Caco-2 (cell line): Measurements from ENCODE around the gene TMEM254. TPM values are rescaled to one million over a fixed set of nuclear protein-coding genes. Genes with fewer than 3 reads are reported as not detected.

ENCODE experiments used
- BruUV-seq: library from RNA; stranded (reverse); fragments of 400-500 nt; replicated peaks from 2 replicates; lab custom pipeline; 2021; lab: Mats Ljungman, UMichigan
- CTCF ChIA-PET: fragments of 300-600 bp; sonication (Branson Sonifier 250); formaldehyde crosslinking; loops from one replicate; lab custom pipeline; 2022; ENCODE audit warnings: antibody characterized with exemption; lab: Charles Lee
- POLR2A ChIA-PET: fragments of 300-600 bp; sonication (Branson Sonifier 250); formaldehyde crosslinking; loops from one replicate; lab custom pipeline; 2022; ENCODE audit warnings: antibody characterized with exemption; lab: Charles Lee
- DNase-seq, 2 experiments: peaks; one replicate each; pipeline versions ENCODE4 v3.0.0 to v3.0.0-alpha.2; 2020 to 2022
- H3K27me3 ChIP-seq: replicated peaks from 2 replicates; pipeline ENCODE4 v1.6.0; 2011; ENCODE audit warnings: low read length; ENCODE audit not compliant: control insufficient read depth, insufficient read depth
- H3K36me3 ChIP-seq: 2 replicates; pipeline ENCODE4 v1.5.1; 2011; ENCODE audit warnings: low read length; ENCODE audit not compliant: control insufficient read depth, insufficient read depth
- H3K4me1 ChIP-seq: fragments of 250-450 bp; sonication (Bioruptor Pico); 2 replicates; pipeline ENCODE4 v1.5.1; 2020; ENCODE audit warnings: mild to moderate bottlenecking
- H3K4me3 ChIP-seq: 2 replicates; pipeline ENCODE4 v1.5.1; 2011; ENCODE audit warnings: low read depth, mild to moderate bottlenecking, control low read depth, low read length
- H3K9me3 ChIP-seq: fragments of 250-450 bp; sonication (Bioruptor Pico); 2 replicates; pipeline ENCODE4 v1.5.1; 2020; ENCODE audit warnings: mild to moderate bottlenecking, moderate library complexity
- H3K27ac Mint-ChIP-seq: one replicate; pipeline ENCODE4 v1.8.0; 2022; ENCODE audit warnings: mixed read lengths; ENCODE audit not compliant: unreplicated experiment
- H3K27me3 Mint-ChIP-seq: one replicate; pipeline ENCODE4 v1.8.0; 2022; ENCODE audit warnings: mixed read lengths; ENCODE audit not compliant: insufficient read depth, unreplicated experiment
- H3K36me3 Mint-ChIP-seq: one replicate; pipeline ENCODE4 v1.8.0; 2022; ENCODE audit warnings: mild to moderate bottlenecking, mixed read lengths; ENCODE audit not compliant: insufficient read depth, unreplicated experiment
- H3K4me1 Mint-ChIP-seq: one replicate; pipeline ENCODE4 v1.8.0; 2022; ENCODE audit warnings: low read depth, mixed read lengths; ENCODE audit not compliant: unreplicated experiment
- H3K4me3 Mint-ChIP-seq: one replicate; pipeline ENCODE4 v1.8.0; 2022; ENCODE audit warnings: mild to moderate bottlenecking, moderate library complexity, mixed read lengths; ENCODE audit not compliant: unreplicated experiment
- H3K9me3 Mint-ChIP-seq: one replicate; pipeline ENCODE4 v1.8.0; 2022; ENCODE audit warnings: mixed read lengths; ENCODE audit not compliant: unreplicated experiment
- intact Hi-C: fragments of 100-400 bp; cut with micrococcal nuclease; formaldehyde crosslinking; loops from one replicate; pipeline ENCODE4 v1.10.0; 2022; ENCODE audit not compliant: unreplicated experiment
- total RNA-seq: library from RNA; stranded (reverse); gene quantifications from 2 replicates; pipeline ENCODE4 v1.2.3, GENCODE V29; 2022
- TF ChIP-seq, protein P1 (sequence below), 2 experiments: fragments of 200-600 bp in 1 of 2; IDR thresholded peaks; 1 replicate in 1 of 2; 2 replicates in 1 of 2; pipeline versions ENCODE4 v1.5.1 to v1.8.0; 2011 to 2022; ENCODE audit warnings: antibody characterized with exemption in 1 of 2, control low read depth in 1 of 2, inconsistent platforms in 1 of 2, low read depth in 1 of 2, low read length in 1 of 2, mild to moderate bottlenecking in 1 of 2, moderate library complexity in 1 of 2; ENCODE audit not compliant: insufficient read depth in 1 of 2, severe bottlenecking in 1 of 2, unreplicated experiment in 1 of 2

TMEM254 gene
- total RNA-seq, 1 experiment from 2014 or later = 27.4 TPM

GRCh38 chr10:80110986-80111385 is 32.5 kb downstream of the TMEM254 start:
- H3K27me3 ChIP-seq = no peaks in the 10 kb centered on the region
- Mint-ChIP-seq H3K27me3 (no peaks in the 10 kb centered on the region), H3K27ac (no peak overlapping the region), H3K4me3 (no peak overlapping the region), H3K4me1 (peaks cover under 1% of the 10 kb centered on the region), H3K36me3 (no peaks in the 10 kb centered on the region), H3K9me3 (peaks cover 26% of the 10 kb centered on the region)
- H3K4me3 ChIP-seq = no peak overlapping the region
- H3K36me3 ChIP-seq = no peaks in the 10 kb centered on the region
- peak in 1 of 2 experiments; percentile 44 for DNase-seq
- intact Hi-C loops = no loop called here
- ChIA-PET CTCF (no interaction called here), POLR2A (no interaction called here)
- no TSS peak for BruUV-seq
- H3K9me3 ChIP-seq = peaks cover 14% of the 10 kb centered on the region
- 0 out of 2 replicates have a peak, but pooled peaks cover 6% of the 10 kb centered on the region for H3K4me1 ChIP-seq
- TF ChIP-seq, protein P1, sequence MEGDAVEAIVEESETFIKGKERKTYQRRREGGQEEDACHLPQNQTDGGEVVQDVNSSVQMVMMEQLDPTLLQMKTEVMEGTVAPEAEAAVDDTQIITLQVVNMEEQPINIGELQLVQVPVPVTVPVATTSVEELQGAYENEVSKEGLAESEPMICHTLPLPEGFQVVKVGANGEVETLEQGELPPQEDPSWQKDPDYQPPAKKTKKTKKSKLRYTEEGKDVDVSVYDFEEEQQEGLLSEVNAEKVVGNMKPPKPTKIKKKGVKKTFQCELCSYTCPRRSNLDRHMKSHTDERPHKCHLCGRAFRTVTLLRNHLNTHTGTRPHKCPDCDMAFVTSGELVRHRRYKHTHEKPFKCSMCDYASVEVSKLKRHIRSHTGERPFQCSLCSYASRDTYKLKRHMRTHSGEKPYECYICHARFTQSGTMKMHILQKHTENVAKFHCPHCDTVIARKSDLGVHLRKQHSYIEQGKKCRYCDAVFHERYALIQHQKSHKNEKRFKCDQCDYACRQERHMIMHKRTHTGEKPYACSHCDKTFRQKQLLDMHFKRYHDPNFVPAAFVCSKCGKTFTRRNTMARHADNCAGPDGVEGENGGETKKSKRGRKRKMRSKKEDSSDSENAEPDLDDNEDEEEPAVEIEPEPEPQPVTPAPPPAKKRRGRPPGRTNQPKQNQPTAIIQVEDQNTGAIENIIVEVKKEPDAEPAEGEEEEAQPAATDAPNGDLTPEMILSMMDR (IDR thresholded peaks at IDR 0.05; ENCODE audit: insufficient read depth in 1 of 2, low read depth in 1 of 2, low read length in 1 of 2, severe bottlenecking in 1 of 2, unreplicated experiment in 1 of 2) = no peak

DNA sequence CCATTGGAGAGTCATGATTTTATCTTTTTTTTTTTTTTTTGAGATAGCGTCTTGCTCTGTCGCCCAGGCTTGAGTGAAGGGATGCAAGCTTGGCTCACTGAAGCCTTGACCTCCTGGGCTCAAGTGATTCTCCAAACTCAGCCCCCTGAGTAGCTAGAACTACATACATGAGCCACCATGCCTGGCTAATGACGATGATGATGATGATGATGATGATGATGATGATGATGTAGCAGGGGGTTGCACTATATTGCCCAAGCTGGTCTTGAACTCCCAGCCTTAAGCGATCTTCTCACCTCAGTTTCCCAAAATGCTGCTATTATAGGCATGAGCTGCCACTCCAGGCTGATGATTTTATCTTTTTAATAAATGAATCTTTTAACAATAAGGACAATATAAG is 40.2 kb downstream of the TMEM254 start:
- Histone ChIP-seq H3K4me3 (no peak overlapping the region), H3K36me3 (no peaks in the 10 kb centered on the region), H3K9me3 (no peaks in the 10 kb centered on the region), H3K27me3 (no peaks in the 10 kb centered on the region), H3K4me1 (no peaks in the 10 kb centered on the region)
- POLR2A ChIA-PET = no interaction called here
- TF ChIP-seq, protein P1 (IDR thresholded peaks at IDR 0.05; ENCODE audit: insufficient read depth in 1 of 2, low read depth in 1 of 2, low read length in 1 of 2, severe bottlenecking in 1 of 2, unreplicated experiment in 1 of 2) = no peak
- Mint-ChIP-seq H3K4me3 (no peak overlapping the region), H3K27ac (no peak overlapping the region), H3K36me3 (no peaks in the 10 kb centered on the region), H3K27me3 (no peaks in the 10 kb centered on the region), H3K4me1 (no peaks in the 10 kb centered on the region), H3K9me3 (no peaks in the 10 kb centered on the region)
- no TSS peak for BruUV-seq
- CTCF ChIA-PET = no interaction called here
- intact Hi-C loops = no loop called here
- no peak for DNase-seq

GRCh38 chr10:80122110-80122710 is 43.7 kb downstream of the TMEM254 start:
- H3K36me3 ChIP-seq = no peaks in the 10 kb centered on the region
- no TSS peak for BruUV-seq
- ChIA-PET POLR2A (no interaction called here), CTCF (no interaction called here)
- Mint-ChIP-seq H3K27me3 (no peaks in the 10 kb centered on the region), H3K9me3 (no peaks in the 10 kb centered on the region), H3K4me3 (no peak overlapping the region), H3K36me3 (no peaks in the 10 kb centered on the region), H3K4me1 (no peaks in the 10 kb centered on the region), H3K27ac (no peak overlapping the region)
- intact Hi-C loops = no loop called here
- H3K4me1 ChIP-seq = no peaks in the 10 kb centered on the region
- no peaks in the 10 kb centered on the region for H3K27me3 ChIP-seq
- TF ChIP-seq, protein P1 (IDR thresholded peaks at IDR 0.05; ENCODE audit: insufficient read depth in 1 of 2, low read depth in 1 of 2, low read length in 1 of 2, severe bottlenecking in 1 of 2, unreplicated experiment in 1 of 2) = no peak
- no peaks in the 10 kb centered on the region for H3K9me3 ChIP-seq
- no peak overlapping the region for H3K4me3 ChIP-seq
- no peak for DNase-seq
